Epithelial cell of proximal tubule (primary cell): ENCODE results near the gene EGFL8. TPM values are rescaled to one million over a fixed set of nuclear protein-coding genes. Genes with fewer than 3 reads are reported as not detected.

Source experiments
- DNase-seq: peaks from one replicate; pipeline ENCODE4 v3.0.0-alpha.2; 2011; ENCODE audit warnings: low read depth
- H3K4me3 ChIP-seq: 2 replicates; pipeline ENCODE4 v1.5.1; 2011; ENCODE audit warnings: low read depth, mild to moderate bottlenecking, low read length
- total RNA-seq: library from RNA; depleted of rRNA; stranded (reverse); fragments of >200 nt; gene quantifications from 2 replicates; pipeline ENCODE4 v1.2.3, GENCODE V29; 2015
- TF ChIP-seq, protein P1 (sequence below): conservative IDR thresholded peaks from 2 replicates; pipeline ENCODE4 v1.5.1; 2012; ENCODE audit warnings: low read depth, mild to moderate bottlenecking, low read length

The EGFL8 gene
- total RNA-seq, 1 donor from 2014 or later, result 6.5 TPM

DNA sequence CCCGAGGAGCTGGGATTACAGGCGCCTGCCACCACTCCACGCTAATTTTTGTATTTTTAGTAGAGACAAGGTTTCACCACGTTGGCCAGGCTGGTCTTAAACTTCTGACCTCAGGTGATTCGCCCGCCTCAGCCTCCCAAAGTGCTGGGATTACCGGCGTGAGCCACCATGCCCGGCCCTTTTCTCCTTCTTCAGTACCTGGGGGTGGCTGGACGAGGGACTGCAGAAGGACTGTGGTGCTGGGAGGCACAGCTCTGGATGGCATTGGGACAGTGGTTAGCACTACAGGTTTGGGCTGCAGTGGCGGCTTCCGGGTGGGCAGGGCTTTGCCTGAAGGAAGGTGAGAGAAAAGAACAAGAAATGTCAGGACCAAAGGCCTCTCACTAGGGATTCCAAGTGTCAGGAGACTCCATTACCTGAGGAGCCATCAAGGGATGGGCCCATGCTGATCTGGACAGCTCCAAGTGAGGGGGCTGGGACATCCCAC is 43.8 kb upstream of the EGFL8 start:
- no peak for DNase-seq
- no peak overlapping the region for H3K4me3 ChIP-seq
- TF ChIP-seq, protein P1, sequence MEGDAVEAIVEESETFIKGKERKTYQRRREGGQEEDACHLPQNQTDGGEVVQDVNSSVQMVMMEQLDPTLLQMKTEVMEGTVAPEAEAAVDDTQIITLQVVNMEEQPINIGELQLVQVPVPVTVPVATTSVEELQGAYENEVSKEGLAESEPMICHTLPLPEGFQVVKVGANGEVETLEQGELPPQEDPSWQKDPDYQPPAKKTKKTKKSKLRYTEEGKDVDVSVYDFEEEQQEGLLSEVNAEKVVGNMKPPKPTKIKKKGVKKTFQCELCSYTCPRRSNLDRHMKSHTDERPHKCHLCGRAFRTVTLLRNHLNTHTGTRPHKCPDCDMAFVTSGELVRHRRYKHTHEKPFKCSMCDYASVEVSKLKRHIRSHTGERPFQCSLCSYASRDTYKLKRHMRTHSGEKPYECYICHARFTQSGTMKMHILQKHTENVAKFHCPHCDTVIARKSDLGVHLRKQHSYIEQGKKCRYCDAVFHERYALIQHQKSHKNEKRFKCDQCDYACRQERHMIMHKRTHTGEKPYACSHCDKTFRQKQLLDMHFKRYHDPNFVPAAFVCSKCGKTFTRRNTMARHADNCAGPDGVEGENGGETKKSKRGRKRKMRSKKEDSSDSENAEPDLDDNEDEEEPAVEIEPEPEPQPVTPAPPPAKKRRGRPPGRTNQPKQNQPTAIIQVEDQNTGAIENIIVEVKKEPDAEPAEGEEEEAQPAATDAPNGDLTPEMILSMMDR, result no peak

DNA sequence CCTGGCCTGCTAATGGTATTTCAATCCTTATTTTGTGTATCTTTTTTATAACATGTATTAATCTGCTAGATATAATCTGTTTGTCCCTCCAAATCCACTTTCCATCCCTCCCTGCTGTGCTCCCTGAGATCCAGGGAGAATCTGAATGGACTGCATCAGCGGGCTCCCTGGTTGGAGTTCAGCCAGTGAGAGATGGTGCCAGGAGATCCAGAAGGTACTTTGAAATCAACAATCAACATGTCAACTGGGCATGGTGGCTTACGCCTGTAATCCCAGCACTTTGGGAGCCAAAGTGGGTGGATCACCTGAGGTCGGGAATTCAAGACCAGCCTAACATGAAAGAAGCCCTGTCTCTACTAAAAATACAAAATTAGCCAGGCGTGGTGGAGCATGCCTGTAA is 40.7 kb upstream of the EGFL8 start:
- TF ChIP-seq, protein P1, result no peak
- DNase-seq, result no peak
- H3K4me3 ChIP-seq, result no peak overlapping the region

DNA sequence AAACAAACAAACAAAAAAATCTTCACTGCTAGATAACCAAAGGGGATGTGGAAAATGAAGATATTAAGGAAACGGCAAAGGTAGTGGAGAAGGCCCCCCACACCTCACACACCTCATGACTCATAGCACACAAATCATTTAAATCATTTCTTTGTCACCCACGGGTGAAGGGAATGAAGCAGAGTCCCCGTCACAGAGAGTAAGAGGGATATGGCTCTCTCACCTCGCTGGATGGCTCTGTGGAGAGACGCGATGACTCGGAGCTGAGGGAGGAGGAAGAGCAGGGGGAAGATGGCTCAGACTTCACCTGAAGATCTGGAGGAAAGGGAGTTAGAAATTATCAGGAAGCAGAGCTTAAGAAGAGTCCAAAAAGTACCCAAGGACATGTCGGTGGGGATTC is 37.5 kb upstream of the EGFL8 start:
- no peak for DNase-seq
- TF ChIP-seq, protein P1, result no peak
- peak overlapping the region; percentile 88 for H3K4me3 ChIP-seq

DNA sequence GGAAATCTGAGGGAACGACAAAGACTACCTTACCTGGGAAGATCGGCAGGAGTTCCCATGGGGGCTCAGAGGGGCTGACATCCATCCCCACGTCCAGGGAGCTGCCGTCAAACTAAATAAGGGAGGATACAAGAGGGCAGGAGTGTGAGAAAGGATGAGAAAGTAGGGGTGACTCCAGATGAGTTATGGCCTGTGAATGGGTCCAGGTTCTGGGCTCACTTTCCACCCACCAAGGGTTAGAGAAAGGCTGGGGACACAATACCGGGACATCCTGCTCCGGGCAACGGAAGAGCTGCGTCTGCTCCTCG is 37.0 kb upstream of the EGFL8 start:
- TF ChIP-seq, protein P1, result no peak
- DNase-seq, result no peak
- H3K4me3 ChIP-seq, result peak overlapping the region; percentile 88

DNA sequence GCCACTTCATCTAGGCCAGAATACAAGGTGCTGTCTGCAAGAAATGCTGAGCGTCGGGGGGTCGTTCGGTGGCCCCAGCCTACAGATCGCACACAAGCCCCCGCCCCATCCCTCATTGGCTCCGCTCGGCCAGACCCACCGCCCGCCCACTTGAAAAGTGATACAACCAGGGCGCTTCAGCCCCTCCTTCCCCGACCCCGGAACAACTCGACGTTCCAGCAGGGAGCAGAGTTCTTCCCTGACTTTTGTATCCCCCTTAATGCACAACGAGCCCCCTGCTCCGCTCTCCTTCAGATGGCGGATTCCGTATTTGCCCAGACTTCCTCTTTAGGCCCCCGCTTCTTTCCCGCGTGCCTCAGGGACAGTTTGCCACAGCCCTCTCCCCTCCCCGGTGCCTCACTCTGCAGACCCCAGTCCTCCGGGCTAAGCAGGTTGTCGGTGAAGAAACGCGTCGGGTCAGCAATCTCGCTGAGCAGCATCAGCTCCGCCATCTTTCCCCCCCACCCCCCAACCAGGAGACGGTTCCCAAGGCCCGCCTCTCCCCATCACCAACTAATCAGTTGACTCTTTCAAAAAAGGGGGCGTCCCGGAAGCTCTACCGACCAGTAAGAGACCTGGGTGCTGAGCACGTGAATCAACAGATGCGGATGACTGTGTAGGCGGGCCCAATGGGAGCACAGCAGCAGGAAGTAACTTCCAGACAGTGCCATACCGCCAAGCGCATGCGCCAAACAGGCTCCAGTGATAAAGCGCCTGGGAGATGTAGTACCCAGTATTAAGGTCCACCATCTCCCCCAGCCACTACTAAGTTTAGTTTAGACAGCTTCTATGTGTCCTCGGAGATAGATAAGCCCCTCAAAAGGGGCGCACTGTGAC is 36.4 kb upstream of the EGFL8 start, which contains the start of gene ATF6B:
ATF6B (minus strand) TSS at position 530 of the 876 bp plus-strand sequence; CDS start at position 491, 39 bp downstream.
- TF ChIP-seq, protein P1, result no peak
- peak within 1 kb of the TSS; percentile 88 for H3K4me3 ChIP-seq

DNA sequence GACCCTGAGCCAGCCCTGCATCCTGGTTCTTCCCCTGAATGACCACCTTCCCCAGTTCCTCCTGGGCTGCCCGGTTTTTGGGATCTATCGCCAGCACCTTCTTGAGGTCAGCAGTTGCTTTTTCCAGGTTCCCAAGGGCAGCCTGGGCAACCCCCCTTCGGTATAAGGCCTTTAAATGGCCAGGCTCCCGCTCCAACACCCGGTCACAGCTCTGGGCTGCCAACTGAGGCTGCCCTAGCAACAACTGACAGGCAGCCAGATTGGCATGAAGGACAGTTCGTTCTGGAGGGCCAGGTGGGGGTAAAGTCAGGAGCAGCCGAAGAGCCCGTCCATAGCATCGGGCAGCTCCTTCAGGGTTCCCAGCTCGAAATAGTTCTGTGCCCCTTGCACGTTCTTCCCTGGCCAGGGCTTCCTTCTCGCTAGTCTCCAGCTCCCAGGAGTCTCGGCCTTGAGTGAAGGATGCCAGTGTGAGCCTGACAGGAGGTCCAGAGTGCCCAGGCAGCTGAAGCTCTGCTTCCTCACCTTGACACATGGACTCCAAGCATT is 35.6 kb upstream of the EGFL8 start:
- no peak for DNase-seq
- peak overlapping the region; percentile 57 for H3K4me3 ChIP-seq
- TF ChIP-seq, protein P1, result no peak

More for the DNA sequence above, 36.4 kb upstream of the EGFL8 start, which contains the start of gene ATF6B:
- DNase-seq, result peak; percentile 92
